MCF 10A (cell line): ENCODE results near the gene OSBPL7. TPM values are rescaled to one million over a fixed set of nuclear protein-coding genes. Genes with fewer than 3 reads are reported as not detected.

Source experiments
- BruUV-seq: library from RNA; stranded (reverse); fragments of 400-500 nt; replicated peaks from 2 replicates; lab custom pipeline; 2021; lab: Mats Ljungman, UMichigan
- CTCF ChIA-PET: fragments of 300-600 bp; sonication (Branson Sonifier 250); formaldehyde crosslinking; extraction: SDS; loops from one replicate; lab custom pipeline; 2021; ENCODE audit warnings: antibody characterized with exemption, inconsistent platforms; lab: Yijun Ruan, JAX
- POLR2A ChIA-PET: fragments of 300-600, 350-650 bp; sonication (Branson Sonifier 250); formaldehyde crosslinking; extraction: SDS; loops from one replicate; lab custom pipeline; 2020; ENCODE audit warnings: antibody characterized with exemption, inconsistent platforms; lab: Yijun Ruan, JAX
- DNase-seq: peaks from one replicate; pipeline ENCODE4 v3.0.0-alpha.2; 2018; ENCODE audit not compliant: unreplicated experiment
- H3K27ac Mint-ChIP-seq: one replicate; pipeline ENCODE4 v1.8.0; 2022; ENCODE audit warnings: mild to moderate bottlenecking, low read depth, mixed read lengths; ENCODE audit not compliant: unreplicated experiment
- H3K27me3 Mint-ChIP-seq: one replicate; pipeline ENCODE4 v1.8.0; 2022; ENCODE audit warnings: mixed read lengths; ENCODE audit not compliant: insufficient read depth, unreplicated experiment
- H3K36me3 Mint-ChIP-seq: one replicate; pipeline ENCODE4 v1.8.0; 2022; ENCODE audit warnings: mild to moderate bottlenecking, moderate library complexity, mixed read lengths; ENCODE audit not compliant: insufficient read depth, unreplicated experiment
- H3K4me1 Mint-ChIP-seq: one replicate; pipeline ENCODE4 v1.8.0; 2022; ENCODE audit warnings: mixed read lengths; ENCODE audit not compliant: insufficient read depth, unreplicated experiment
- H3K4me3 Mint-ChIP-seq: one replicate; pipeline ENCODE4 v1.8.0; 2022; ENCODE audit warnings: mild to moderate bottlenecking, moderate library complexity, mixed read lengths; ENCODE audit not compliant: unreplicated experiment
- H3K9me3 Mint-ChIP-seq: one replicate; pipeline ENCODE4 v1.8.0; 2022; ENCODE audit warnings: mixed read lengths; ENCODE audit not compliant: unreplicated experiment
- CTCF ChIP-seq: fragments of 200-600 bp; IDR thresholded peaks from one replicate; pipeline ENCODE4 v1.8.0; 2022; ENCODE audit warnings: antibody characterized with exemption, mild to moderate bottlenecking; ENCODE audit not compliant: unreplicated experiment
- intact Hi-C: fragments of 100-400 bp; cut with micrococcal nuclease; formaldehyde crosslinking; loops from 2 replicates; pipeline ENCODE4 v1.14.1; 2022
- total RNA-seq: library from RNA; stranded (reverse); gene quantifications from 2 replicates; pipeline ENCODE4 v1.2.3, GENCODE V29; 2022

The OSBPL7 gene
- total RNA-seq, 1 experiment from 2014 or later = 4.7 TPM

- intact Hi-C loops = no loop called here
- POLR2A ChIA-PET = interaction anchor here (1.3 to 8.0 kb wide), 2 partner anchors 53 to 118 kb away, joined by 4 to 178 read pairs; partner anchors contain the start of genes PRR15L and SP2
- CTCF ChIA-PET = interaction anchor here (0.5 to 18.5 kb wide), 3 partner anchors 49 to 110 kb away, joined by 3 to 523 read pairs (median 3); partner anchors contain the start of gene SP2
- H3K4me3 Mint-ChIP-seq = no peak overlapping the region
- no TSS peak for BruUV-seq
- peaks cover 7% of the 10 kb centered on the region for H3K4me1 Mint-ChIP-seq
- H3K27ac Mint-ChIP-seq = no peak overlapping the region
- TF ChIP-seq CTCF = no peak
- no peaks in the 10 kb centered on the region for H3K27me3 Mint-ChIP-seq
- no peaks in the 10 kb centered on the region for H3K36me3 Mint-ChIP-seq
- H3K9me3 Mint-ChIP-seq = no peaks in the 10 kb centered on the region
- no peak for DNase-seq
These were observed 17.5 kb upstream of the OSBPL7 start for GRCh38 chr17:47839071-47839470.

- Mint-ChIP-seq H3K4me3 (no peak overlapping the region), H3K36me3 (no peaks in the 10 kb centered on the region), H3K9me3 (no peaks in the 10 kb centered on the region), H3K27ac (no peak overlapping the region), H3K4me1 (peaks cover 7% of the 10 kb centered on the region), H3K27me3 (no peaks in the 10 kb centered on the region)
- intact Hi-C loops = no loop called here
- CTCF ChIA-PET = interaction anchor here (0.5 to 18.5 kb wide), 3 partner anchors 50 to 111 kb away, joined by 3 to 523 read pairs (median 3); partner anchors contain the start of gene SP2
- BruUV-seq = no TSS peak
- DNase-seq = no peak
- POLR2A ChIA-PET = no interaction called here
- TF ChIP-seq CTCF = no peak
These were observed 17.0 kb upstream of the OSBPL7 start for GRCh38 chr17:47838636-47839035.

GRCh38 chr17:47837401-47838039, 15.9 kb upstream of the OSBPL7 start:
- CTCF ChIA-PET = interaction anchor here (0.5 to 1.6 kb wide), 5 partner anchors 7 to 195 kb away, joined by 3 to 5 read pairs (median 3); no protein-coding TSS in a partner anchor
- intact Hi-C loops = no loop called here
- TF ChIP-seq CTCF = no peak
- no peaks in the 10 kb centered on the region for H3K36me3 Mint-ChIP-seq
- no peak overlapping the region for H3K27ac Mint-ChIP-seq
- BruUV-seq = no TSS peak
- no peaks in the 10 kb centered on the region for H3K4me1 Mint-ChIP-seq
- no peak for DNase-seq
- no peak overlapping the region for H3K4me3 Mint-ChIP-seq
- no peaks in the 10 kb centered on the region for H3K27me3 Mint-ChIP-seq
- no peaks in the 10 kb centered on the region for H3K9me3 Mint-ChIP-seq
- POLR2A ChIA-PET = no interaction called here

GRCh38 chr17:47836601-47837000, 15.0 kb upstream of the OSBPL7 start:
- Mint-ChIP-seq H3K36me3 (no peaks in the 10 kb centered on the region), H3K27me3 (no peaks in the 10 kb centered on the region), H3K4me3 (no peak overlapping the region), H3K9me3 (no peaks in the 10 kb centered on the region), H3K4me1 (peaks cover 9% of the 10 kb centered on the region), H3K27ac (no peak overlapping the region)
- DNase-seq = no peak
- BruUV-seq = no TSS peak
- no peak for TF ChIP-seq CTCF
- ChIA-PET CTCF (interaction anchor here (0.8 to 1.6 kb wide), 3 partner anchors 8 to 181 kb away, joined by 3 to 5 read pairs (median 3); no protein-coding TSS in a partner anchor), POLR2A (no interaction called here)
- intact Hi-C loops = no loop called here
